ENCODE measurements around the gene MS4A10. TPM values are rescaled to one million over a fixed set of nuclear protein-coding genes. Genes with fewer than 3 reads are reported as not detected.

MS4A10 gene
- total and polyA plus RNA-seq, 4 donors = not detected

DNA sequence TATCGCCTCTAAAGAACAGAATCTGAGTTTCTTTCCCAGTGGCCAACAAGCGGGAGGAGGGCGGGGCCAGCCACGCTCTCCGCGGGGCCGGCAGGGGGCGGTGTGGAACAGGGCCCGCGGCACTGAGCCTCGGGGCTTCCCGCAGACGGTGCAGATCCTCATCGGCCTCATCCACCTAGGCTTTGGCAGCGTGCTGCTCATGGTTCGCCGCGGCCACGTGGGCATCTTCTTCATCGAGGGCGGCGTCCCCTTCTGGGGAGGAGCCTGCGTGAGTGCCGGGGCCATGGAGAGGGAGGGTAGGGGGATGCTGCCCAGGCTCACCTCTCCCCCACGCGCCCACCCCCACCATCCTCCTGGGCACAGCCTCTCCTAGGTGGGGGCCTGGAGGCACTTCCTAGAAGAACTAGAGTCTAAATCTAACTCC, 17.7 kb upstream of the MS4A10 start:
- TF ChIP-seq, protein P1, sequence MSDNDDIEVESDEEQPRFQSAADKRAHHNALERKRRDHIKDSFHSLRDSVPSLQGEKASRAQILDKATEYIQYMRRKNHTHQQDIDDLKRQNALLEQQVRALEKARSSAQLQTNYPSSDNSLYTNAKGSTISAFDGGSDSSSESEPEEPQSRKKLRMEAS (IDR thresholded peaks at IDR 0.05) = no peak
- TF ChIP-seq, protein P2, sequence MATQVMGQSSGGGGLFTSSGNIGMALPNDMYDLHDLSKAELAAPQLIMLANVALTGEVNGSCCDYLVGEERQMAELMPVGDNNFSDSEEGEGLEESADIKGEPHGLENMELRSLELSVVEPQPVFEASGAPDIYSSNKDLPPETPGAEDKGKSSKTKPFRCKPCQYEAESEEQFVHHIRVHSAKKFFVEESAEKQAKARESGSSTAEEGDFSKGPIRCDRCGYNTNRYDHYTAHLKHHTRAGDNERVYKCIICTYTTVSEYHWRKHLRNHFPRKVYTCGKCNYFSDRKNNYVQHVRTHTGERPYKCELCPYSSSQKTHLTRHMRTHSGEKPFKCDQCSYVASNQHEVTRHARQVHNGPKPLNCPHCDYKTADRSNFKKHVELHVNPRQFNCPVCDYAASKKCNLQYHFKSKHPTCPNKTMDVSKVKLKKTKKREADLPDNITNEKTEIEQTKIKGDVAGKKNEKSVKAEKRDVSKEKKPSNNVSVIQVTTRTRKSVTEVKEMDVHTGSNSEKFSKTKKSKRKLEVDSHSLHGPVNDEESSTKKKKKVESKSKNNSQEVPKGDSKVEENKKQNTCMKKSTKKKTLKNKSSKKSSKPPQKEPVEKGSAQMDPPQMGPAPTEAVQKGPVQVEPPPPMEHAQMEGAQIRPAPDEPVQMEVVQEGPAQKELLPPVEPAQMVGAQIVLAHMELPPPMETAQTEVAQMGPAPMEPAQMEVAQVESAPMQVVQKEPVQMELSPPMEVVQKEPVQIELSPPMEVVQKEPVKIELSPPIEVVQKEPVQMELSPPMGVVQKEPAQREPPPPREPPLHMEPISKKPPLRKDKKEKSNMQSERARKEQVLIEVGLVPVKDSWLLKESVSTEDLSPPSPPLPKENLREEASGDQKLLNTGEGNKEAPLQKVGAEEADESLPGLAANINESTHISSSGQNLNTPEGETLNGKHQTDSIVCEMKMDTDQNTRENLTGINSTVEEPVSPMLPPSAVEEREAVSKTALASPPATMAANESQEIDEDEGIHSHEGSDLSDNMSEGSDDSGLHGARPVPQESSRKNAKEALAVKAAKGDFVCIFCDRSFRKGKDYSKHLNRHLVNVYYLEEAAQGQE (IDR thresholded peaks at IDR 0.05) = no peak
- TF ChIP-seq RAD21 (IDR thresholded peaks at IDR 0.05) (no peak), TAF1 (conservative IDR thresholded peaks at IDR 0.05) (no peak), FOXA2 (IDR thresholded peaks at IDR 0.05) (no peak), YY1 (IDR thresholded peaks at IDR 0.05) (no peak), FOXA1 (IDR thresholded peaks at IDR 0.05) (no peak)
- TF ChIP-seq, protein P3, sequence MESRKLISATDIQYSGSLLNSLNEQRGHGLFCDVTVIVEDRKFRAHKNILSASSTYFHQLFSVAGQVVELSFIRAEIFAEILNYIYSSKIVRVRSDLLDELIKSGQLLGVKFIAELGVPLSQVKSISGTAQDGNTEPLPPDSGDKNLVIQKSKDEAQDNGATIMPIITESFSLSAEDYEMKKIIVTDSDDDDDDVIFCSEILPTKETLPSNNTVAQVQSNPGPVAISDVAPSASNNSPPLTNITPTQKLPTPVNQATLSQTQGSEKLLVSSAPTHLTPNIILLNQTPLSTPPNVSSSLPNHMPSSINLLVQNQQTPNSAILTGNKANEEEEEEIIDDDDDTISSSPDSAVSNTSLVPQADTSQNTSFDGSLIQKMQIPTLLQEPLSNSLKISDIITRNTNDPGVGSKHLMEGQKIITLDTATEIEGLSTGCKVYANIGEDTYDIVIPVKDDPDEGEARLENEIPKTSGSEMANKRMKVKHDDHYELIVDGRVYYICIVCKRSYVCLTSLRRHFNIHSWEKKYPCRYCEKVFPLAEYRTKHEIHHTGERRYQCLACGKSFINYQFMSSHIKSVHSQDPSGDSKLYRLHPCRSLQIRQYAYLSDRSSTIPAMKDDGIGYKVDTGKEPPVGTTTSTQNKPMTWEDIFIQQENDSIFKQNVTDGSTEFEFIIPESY (IDR thresholded peaks at IDR 0.05) = no peak
- no peak for DNase-seq (ENCODE audit: low spot score)
- WGBS = 25% methylated on average over 26 of the region's 26 CpGs

DNA sequence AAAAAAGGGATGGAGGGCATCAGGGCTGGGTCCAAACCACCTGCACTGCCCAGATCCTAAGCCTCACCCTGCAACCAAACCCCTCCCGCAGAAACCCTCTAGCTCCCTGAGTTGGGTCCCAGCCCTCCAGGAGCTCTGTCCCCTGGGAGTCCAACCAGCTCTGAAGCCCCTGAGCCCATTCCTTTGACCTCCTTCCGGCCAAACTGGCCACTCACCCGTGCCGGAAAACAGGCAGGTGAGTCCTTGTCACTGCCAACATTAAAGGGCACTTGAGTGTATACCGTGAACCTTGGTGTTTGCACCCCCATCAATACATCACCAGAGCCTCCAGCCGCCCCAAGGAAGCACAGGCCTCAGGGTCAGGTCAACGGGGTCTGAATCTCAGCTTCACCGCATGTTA, 16.9 kb upstream of the MS4A10 start:
- no peaks in the 10 kb centered on the region for H3K9me3 ChIP-seq (ENCODE audit: control insufficient read depth in 4 of 4, low read length in 3 of 4)
- DNase-seq (ENCODE audit: low spot score) = no peak
- peaks cover 0 to 5% (median 0%) of the 10 kb centered on the region in 4 donors for H3K27me3 ChIP-seq (ENCODE audit: control insufficient read depth in 4 of 4, insufficient read depth in 4 of 4, low read length in 3 of 4)
- H3K36me3 ChIP-seq (ENCODE audit: control insufficient read depth in 4 of 4, insufficient read depth in 3 of 4, low read depth in 1 of 4, low read length in 3 of 4) = no peaks in the 10 kb centered on the region
- 91% methylated on average over 8 of the region's 8 CpGs for WGBS
- no peak overlapping the region for H3K9ac ChIP-seq (ENCODE audit: low read depth in 1 of 2, low read length in 2 of 2)
- H3K27ac ChIP-seq (ENCODE audit: low read depth in 1 of 2, low read length in 2 of 2) = no peak overlapping the region
- H3K4me1 ChIP-seq (ENCODE audit: control insufficient read depth in 4 of 4, insufficient read depth in 4 of 4, low read length in 3 of 4) = no peaks in the 10 kb centered on the region
- H3K4me3 ChIP-seq (ENCODE audit: low read depth in 1 of 3, low read length in 3 of 3) = no peak overlapping the region
- TF ChIP-seq, protein P1 (IDR thresholded peaks at IDR 0.05) = no peak
- no peak for TF ChIP-seq GABPA (IDR thresholded peaks at IDR 0.05 in 1 of 2, conservative IDR thresholded peaks at IDR 0.05 in 1 of 2)
- TF ChIP-seq, protein P4, sequence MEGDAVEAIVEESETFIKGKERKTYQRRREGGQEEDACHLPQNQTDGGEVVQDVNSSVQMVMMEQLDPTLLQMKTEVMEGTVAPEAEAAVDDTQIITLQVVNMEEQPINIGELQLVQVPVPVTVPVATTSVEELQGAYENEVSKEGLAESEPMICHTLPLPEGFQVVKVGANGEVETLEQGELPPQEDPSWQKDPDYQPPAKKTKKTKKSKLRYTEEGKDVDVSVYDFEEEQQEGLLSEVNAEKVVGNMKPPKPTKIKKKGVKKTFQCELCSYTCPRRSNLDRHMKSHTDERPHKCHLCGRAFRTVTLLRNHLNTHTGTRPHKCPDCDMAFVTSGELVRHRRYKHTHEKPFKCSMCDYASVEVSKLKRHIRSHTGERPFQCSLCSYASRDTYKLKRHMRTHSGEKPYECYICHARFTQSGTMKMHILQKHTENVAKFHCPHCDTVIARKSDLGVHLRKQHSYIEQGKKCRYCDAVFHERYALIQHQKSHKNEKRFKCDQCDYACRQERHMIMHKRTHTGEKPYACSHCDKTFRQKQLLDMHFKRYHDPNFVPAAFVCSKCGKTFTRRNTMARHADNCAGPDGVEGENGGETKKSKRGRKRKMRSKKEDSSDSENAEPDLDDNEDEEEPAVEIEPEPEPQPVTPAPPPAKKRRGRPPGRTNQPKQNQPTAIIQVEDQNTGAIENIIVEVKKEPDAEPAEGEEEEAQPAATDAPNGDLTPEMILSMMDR (IDR thresholded peaks at IDR 0.05; ENCODE audit: low read depth, low read length, missing input control) = no peak
- TF ChIP-seq, protein P3 (IDR thresholded peaks at IDR 0.05) = no peak
- TF ChIP-seq, protein P5, sequence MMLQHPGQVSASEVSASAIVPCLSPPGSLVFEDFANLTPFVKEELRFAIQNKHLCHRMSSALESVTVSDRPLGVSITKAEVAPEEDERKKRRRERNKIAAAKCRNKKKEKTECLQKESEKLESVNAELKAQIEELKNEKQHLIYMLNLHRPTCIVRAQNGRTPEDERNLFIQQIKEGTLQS (IDR thresholded peaks at IDR 0.05) = no peak
- no peak for TF ChIP-seq FOXA1 (IDR thresholded peaks at IDR 0.05)
- TF ChIP-seq, protein P2 (IDR thresholded peaks at IDR 0.05) = no peak
- TF ChIP-seq FOXA2 (IDR thresholded peaks at IDR 0.05) = no peak

More for the DNA sequence above, 17.7 kb upstream of the MS4A10 start:
- Histone ChIP-seq H3K9ac (ENCODE audit: low read depth in 1 of 2, low read length in 2 of 2) (no peak overlapping the region), H3K9me3 (ENCODE audit: control insufficient read depth in 4 of 4, low read length in 3 of 4) (no peaks in the 10 kb centered on the region), H3K27ac (ENCODE audit: low read depth in 1 of 2, low read length in 2 of 2) (no peak overlapping the region), H3K4me3 (ENCODE audit: low read depth in 1 of 3, low read length in 3 of 3) (no peak overlapping the region), H3K4me1 (ENCODE audit: control insufficient read depth in 4 of 4, insufficient read depth in 4 of 4, low read length in 3 of 4) (no peaks in the 10 kb centered on the region), H3K27me3 (ENCODE audit: control insufficient read depth in 4 of 4, insufficient read depth in 4 of 4, low read length in 3 of 4) (peaks cover 0 to 5% (median 0%) of the 10 kb centered on the region in 4 donors), H3K36me3 (ENCODE audit: control insufficient read depth in 4 of 4, insufficient read depth in 3 of 4, low read depth in 1 of 4, low read length in 3 of 4) (no peaks in the 10 kb centered on the region)
